DMS53 treated with DMSO at 0.1 percent for 48 hours (cell line): ENCODE results near the gene FOXO4.

Experiments used
- DNase-seq: peaks from one replicate; lab custom pipeline; 2025; ENCODE audit not compliant: unreplicated experiment; lab: John Stamatoyannopoulos, UW

Gene FOXO4

DNA sequence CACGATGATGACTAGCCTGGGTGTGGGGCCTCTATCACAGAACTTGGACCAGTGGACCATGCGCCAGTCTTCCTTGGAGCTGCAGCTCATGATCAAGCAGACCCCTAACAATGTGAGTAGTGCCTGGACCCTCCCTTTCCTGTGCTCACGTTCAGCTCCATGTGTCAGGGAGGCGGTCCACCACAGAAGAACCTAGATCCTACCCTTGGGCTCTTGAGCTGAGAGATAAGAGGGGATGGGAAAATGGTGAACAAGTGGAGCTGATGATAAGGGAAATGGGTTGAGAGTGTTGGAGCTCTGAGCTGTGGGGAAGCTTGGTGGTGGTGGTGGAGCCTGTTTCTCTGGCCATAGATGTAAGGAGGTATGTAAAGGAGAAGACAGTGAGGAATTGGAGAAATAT lies 35.9 kb downstream of the FOXO4 start:
- no peak for DNase-seq

DNA sequence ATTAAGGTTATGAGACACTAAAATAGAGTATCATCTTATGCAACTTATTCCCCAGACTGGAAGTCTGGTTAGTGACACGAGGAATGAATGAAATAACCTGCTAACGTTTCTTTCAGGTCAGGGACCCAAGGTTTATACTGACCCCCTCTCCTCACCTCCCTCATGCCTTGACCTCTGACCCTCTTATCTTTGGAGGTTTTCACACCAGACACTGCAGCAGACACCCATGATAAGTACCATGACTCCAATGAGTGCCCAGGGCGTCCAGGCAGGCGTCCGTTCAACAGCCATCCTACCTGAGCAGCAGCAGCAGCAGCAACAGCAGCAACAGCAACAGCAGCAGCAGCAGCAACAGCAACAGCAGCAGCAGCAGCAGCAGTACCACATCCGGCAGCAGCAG lies 44.8 kb downstream of the FOXO4 start:
- DNase-seq, result no peak

DNA sequence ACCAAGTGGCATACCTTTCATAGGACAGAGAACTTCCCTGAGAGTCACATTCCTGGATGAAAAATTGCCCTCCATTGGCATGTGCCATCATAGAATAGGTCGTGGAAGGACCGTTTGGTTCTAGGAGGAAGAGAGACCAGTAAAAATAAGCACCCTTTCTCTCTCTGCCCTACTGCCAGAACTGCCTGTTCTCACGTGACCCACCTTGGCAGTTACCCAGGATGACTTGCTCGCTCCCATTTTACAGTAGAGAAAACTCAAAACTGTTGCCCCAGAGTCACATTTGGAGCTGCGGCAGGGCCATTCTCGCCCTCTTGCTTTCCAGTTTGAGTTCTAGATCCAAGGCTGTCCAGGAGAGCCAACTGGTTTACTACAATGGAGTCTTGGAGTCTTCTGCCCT lies 47.9 kb downstream of the FOXO4 start:
- no peak for DNase-seq

DNA sequence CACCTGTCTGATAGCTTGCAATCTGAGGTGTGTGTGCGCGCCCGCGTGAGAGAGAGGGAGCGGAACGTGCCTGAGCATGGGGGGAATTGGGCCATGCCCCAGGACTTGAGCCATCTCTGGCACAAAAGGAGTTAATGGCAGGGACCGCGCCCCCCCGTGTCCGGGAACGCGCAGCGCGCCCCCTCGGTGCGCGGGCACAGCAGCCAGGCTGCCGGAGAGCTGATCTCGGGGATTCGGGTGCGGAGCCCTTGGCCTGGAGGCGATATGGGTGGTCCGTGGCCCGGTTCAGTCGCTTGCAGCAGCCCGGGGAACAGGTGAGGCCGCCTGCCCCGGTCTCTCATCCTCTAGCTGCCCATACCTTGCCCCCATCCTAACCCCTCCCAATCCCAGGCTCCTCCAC lies 49.0 kb downstream of the FOXO4 start, which contains the start of gene NLGN3:
Gene NLGN3 (plus strand): TSS at position 191 of the 400 bp plus-strand sequence. CDS start 2,909 bp downstream, outside the sequence.
- no peak for DNase-seq

DNA sequence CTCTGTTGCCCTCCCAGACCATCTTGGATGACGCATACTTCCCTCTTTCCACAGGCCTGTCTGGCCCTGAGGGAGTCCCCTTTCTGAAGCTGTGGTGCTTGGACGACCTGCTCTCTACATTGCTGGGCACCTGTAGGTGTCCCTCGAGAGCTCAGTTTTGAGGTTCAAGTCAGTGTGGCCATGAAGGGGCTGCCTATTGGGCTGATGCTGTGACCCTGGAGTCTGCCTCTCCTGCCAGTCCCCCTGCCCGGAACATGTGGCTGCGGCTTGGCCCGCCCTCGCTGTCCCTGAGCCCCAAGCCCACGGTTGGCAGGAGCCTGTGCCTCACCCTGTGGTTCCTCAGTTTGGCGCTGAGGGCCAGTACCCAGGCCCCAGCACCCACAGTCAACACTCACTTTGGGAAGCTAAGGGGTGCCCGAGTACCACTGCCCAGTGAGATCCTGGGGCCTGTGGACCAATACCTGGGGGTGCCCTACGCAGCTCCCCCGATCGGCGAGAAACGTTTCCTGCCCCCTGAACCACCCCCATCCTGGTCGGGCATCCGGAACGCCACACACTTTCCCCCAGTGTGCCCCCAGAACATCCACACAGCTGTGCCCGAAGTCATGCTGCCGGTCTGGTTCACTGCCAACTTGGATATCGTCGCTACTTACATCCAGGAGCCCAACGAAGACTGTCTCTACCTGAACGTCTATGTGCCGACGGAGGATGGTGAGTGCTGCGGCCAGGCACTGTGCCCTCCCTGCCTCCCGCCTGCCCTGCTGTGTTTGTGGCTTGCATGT lies 52.0 kb downstream of the FOXO4 start:
- no peak for DNase-seq

DNA sequence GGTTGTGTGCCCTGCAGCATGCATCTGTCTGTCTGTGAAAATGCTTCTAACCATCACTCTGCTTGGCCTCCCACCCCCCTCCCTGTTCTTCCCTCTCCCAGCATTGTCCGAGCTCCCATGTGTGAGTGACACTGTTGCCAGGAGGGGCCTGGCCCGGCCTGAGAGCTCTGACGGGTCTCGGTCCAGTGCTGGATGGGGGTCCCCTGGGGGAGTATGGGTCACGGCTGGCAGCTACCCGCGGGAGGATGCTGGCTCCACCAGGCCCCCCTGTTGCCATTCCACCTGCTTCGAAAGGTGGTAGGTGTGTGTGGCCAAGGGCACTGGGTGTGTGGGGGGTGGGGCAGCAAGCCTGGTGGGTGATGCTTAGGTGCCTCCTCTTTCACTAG lies 52.6 kb downstream of the FOXO4 start:
- no peak for DNase-seq

DNA sequence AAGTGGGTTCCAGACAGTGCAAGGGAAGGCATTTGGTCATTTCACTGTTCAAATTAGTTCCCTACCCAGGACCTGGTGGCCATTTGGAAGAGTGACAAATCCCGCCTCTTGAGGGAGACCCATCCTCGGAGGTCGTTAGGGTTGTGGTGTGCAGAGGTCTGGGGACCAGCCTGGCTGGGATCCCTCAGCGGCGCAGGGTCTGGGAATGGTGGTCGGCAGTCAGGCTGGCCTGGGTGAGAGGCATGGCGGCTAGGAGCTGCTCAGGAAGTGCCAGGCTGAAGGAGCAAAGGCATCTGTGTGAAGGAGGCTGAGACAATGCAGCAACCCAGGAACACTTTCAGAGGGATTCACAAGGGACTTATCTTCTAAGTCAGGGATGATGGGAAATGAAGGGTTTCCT lies 55.7 kb downstream of the FOXO4 start:
- no peak for DNase-seq
